ENCODE data around the gene ADGRV1. TPM values are rescaled to one million over a fixed set of nuclear protein-coding genes. Genes with fewer than 3 reads are reported as not detected.

ADGRV1 gene
- total RNA-seq, 4 donors from 2014 or later = not detected

DNA sequence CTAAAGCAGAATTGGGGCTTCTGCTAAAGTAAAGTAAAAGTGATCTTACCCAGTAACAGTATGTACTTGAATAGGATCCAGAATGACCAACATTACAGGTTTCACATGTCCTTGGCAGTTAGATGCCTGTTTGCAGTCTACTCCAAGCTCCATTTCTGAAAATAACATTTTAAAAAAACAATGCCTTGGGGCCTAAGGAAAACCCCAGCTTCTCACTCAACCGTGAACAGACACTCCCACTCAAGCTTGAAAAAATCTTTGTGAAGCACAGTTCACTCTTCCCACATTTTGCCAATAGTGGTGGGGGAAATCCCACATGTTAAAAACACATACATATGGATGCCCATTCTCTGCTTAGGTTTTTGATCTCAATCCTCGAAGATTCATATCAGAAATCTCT, 520.4 kb downstream of the ADGRV1 start:
- TF ChIP-seq, protein P1, sequence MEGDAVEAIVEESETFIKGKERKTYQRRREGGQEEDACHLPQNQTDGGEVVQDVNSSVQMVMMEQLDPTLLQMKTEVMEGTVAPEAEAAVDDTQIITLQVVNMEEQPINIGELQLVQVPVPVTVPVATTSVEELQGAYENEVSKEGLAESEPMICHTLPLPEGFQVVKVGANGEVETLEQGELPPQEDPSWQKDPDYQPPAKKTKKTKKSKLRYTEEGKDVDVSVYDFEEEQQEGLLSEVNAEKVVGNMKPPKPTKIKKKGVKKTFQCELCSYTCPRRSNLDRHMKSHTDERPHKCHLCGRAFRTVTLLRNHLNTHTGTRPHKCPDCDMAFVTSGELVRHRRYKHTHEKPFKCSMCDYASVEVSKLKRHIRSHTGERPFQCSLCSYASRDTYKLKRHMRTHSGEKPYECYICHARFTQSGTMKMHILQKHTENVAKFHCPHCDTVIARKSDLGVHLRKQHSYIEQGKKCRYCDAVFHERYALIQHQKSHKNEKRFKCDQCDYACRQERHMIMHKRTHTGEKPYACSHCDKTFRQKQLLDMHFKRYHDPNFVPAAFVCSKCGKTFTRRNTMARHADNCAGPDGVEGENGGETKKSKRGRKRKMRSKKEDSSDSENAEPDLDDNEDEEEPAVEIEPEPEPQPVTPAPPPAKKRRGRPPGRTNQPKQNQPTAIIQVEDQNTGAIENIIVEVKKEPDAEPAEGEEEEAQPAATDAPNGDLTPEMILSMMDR (IDR thresholded peaks at IDR 0.05; ENCODE audit: low read depth) = no peak

DNA sequence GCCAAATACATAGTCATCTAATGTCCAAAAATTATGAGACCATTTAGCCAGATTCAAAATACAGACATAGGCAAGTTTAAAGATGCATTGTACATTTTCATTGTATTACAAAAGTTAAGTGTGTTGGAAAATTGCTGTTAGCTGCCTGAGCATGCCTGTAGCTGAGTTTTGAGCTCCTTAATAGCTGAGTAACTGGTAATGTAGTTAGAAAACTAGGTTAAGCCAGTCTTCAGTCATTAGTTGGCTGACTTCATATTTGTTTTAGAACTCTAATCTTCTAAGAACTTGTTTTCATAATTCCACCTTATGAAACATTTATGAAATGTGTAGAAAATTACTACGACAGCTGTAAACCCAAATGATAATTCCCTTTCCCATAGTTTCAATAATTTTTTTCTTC, 531.2 kb downstream of the ADGRV1 start:
- TF ChIP-seq, protein P1 (IDR thresholded peaks at IDR 0.05; ENCODE audit: low read depth) = no peak

DNA sequence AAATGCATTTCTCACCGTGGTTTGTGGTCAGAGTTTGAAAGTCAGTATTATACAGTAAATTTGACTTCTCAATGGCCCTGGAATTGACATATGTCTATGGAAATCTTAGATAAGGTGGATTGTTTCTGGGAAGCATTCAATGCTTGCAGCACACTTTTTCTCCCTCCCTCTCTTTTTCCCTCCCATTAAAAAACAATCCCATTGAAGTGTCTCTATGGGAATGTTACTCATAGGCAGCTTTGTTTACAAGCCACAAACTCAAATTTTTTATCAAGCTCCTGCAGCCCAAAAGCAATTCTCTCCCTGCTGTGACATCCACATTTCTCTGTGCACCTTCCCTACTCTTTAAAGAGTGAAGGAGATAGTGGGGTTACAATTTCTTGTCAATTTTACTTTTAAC, 532.4 kb downstream of the ADGRV1 start:
- TF ChIP-seq, protein P1 (IDR thresholded peaks at IDR 0.05; ENCODE audit: low read depth) = no peak

DNA sequence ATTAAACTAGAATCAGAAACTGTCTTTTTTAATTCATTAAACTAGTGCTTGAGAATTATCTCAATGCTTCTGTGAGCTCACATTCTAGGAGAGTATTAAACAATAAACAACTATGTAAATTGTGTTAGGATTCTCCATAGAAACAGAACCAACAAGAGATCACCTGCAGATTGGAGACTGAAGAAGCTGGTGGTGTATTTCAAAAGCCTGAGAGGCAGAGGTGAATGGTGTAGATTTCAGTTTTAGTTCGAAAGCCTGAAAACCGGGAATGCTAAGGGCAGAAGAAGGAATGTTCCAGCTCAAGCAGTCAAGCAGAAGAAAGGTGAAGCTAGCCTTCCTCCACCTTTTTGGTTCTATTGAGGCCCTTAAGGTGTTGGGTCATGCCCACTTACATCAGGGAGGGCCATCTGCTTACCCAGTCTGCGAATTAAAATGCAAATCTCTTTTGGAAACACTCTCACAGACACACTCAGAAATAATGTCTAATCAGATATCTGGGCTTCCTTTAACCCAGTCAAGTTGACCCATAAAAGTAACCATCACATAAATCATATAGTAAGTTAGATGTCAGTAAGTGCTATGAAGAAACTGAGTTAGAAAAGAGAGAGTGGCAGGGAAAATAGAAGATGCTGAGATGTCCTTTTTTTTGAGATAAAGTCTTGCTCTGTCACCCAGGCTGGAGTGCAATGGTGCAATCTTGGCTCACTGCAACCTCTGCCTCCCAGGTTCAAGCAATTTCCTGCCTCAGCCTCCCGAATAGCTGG, 533.1 kb downstream of the ADGRV1 start:
- TF ChIP-seq, protein P1 (IDR thresholded peaks at IDR 0.05; ENCODE audit: low read depth) = no peak

DNA sequence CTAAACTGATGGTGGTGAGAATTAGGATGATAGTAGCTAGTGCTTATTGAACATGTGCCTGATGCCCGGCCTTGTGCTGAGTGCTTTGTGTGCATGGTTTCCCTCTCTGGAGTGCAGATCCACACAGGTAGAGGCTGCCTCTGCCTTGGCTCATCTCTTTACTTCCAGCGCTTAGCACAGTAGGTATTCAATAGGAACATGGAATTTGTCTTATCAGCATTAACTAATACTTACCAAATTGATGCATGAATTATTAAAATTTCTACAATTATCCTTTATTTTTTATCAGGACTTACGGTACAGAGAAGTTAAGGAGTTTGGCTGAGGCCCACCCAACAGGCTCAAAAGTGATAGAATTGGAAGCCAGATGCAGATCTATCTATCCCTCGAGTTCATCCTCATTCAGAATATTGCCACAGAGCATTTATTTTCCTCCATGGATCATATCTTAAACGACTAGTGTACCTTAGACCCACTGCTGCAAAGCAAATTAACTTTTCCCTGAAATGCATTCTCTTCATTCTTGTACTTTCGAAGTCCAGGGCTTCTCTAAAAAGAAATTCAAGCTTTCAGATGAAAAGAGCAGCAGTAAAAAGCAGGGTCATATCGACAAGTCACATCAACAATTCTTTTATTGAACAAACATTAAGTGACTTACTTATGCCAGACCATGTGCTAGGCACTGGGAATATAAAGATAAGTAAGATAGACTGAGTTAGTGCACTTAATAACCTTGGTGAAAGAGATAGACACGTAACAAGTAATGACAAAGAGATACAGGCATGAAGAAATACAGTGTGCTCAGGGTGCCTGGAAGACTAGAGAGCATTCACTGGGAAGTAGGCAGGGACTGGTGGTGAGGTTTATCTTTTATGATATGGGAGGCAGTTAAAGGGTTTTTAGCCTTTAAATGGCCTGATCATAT, 534.5 kb downstream of the ADGRV1 start:
- TF ChIP-seq, protein P1 (IDR thresholded peaks at IDR 0.05; ENCODE audit: low read depth) = no peak

DNA sequence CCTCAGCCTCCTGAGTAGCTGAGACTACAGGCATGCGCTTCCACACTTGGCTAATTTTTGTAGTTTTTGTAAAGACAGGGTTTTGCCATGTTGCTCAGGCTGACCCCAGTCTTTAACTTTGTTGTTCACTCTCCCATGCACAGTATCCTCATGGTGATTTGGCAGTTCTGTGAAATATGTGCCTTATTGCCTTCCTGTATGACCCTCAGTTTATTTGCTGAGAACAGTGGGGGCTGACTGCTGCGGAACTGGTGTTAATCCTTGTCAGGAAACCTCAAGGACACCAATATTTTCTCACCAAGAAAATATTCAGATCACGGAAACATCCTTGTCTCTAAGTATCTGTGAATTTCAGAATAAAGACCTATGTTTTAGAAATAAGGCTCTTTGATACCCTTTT, 536.7 kb downstream of the ADGRV1 start:
- TF ChIP-seq, protein P1 (IDR thresholded peaks at IDR 0.05; ENCODE audit: low read depth) = no peak

DNA sequence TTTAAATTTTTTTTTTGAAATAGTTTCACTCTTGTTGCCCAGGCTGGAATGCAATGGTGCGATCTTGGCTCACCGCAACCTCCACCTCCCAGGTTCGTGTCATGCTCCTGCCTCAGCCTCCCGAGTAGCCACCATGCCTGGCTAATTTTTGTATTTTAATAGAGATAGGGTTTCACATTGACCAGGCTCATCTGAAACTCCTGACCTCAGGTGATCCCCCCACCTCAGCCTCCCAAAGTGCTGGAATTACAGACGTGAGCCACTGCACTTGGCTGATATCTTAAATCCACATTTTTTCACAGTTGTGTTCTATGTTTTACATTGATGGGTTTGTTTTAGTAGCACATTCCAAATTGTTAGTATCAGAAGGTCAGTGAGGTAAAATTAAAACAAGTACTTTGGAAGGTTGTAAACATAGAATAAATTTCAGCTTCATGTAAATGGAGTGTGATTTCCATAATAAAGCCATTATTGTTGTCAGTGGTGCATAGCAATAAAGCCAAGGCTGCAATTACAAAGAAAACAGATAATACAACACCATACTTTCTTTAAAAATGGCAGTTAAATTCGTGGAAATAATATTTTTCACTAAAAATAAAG, 537.3 kb downstream of the ADGRV1 start:
- TF ChIP-seq, protein P1 (IDR thresholded peaks at IDR 0.05; ENCODE audit: low read depth) = no peak
